RKO (cell line): ENCODE results near the gene UCN3.
"Not testable (repeated sequence)": the region's sequence is repeated elsewhere in the genome, so short reads cannot be mapped to it uniquely, and the experiment has no call there.

ENCODE experiments used
- DNase-seq: peaks from one replicate; pipeline ENCODE4 v3.0.0-alpha.2; 2016; ENCODE audit warnings: low spot score

The UCN3 gene

DNA sequence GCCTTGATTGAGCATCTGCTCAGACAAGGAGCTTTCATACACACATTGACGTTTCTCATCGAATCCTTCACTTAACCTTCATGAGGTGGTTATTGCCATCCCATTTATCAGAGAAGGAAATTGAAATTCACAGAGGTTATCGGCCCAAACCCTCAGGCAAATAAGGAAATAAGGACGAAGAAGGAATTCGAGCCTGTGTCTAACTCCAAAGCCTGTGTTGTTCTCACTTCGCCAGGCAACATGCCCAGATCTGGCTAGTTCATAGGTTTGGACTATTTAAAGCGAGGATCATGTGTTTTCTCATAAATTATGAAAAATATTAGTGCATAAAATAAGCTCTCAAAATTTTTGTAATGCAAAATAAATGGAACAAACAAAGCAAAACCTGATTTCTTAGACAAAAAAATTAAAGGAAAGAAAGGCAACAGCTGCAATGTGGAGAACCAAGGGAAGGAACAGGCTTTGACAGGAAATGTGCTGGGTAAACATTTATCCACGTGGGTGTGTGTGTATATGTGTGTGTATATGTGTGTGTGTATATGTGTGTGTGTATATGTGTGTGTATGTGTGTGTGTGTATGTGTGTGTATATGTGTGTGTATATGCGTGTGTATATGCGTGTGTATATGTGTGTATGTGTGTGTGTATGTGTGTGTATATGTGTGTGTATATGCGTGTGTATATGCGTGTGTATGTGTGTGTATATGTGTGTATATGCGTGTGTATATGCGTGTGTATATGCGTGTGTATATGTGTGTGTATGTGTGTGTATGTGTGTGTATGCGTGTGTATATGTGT, 4.8 kb downstream of the UCN3 start:
- no peak for DNase-seq

DNA sequence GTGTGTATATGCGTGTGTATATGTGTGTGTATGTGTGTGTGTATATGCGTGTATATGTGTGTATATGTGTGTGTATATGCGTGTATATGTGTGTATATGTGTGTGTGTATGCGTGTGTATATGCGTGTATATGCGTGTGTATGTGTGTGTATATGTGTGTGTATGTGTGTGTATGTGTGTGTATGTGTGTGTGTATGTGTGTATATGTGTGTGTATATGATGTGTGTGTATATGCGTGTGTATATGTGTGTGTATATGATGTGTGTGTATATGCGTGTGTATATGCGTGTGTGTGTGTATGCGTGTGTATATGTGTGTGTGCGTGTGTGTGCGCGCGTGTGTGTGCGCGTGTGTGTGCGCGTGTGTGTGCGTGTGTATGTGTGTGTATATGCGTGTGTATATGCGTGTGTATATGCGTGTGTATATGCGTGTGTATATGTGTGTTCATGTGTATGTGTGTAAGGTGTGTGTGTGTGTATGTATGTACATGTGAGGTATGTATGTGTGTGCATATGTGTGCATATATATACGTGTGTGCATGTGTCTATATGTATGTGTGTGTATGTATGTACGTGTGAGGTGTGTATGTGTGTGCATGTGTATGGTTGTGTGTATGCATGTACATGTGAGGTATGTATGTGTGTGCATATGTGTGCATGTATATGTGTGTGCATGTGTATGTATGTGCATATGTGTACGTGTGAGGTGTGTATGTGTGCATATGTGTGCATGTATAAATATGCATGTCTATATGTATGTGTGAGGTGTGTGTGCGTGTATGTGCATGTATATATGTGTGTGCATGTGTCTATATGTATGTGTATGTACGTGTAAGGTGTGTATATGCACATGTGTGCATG, 6.0 kb downstream of the UCN3 start:
- DNase-seq, result no peak

DNA sequence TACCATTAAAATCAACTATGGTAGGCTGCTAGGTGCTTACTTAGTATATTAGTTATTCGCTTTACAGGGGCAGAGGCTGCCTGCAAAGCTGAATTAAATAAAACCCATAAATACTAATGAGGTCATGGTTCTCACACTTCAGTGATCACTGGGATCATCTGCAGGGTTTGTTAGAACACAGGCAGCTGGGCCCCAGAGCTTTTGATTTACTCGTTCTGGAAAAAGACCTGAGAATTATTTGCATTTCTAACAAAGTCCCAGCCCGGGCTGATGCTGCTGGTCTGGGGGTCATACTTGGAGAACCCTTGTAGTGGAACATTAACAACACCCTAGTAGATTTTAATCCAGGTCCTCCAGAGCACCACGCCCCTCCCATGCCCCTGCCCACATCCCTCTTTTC, 8.5 kb downstream of the UCN3 start:
- DNase-seq, result no peak

DNA sequence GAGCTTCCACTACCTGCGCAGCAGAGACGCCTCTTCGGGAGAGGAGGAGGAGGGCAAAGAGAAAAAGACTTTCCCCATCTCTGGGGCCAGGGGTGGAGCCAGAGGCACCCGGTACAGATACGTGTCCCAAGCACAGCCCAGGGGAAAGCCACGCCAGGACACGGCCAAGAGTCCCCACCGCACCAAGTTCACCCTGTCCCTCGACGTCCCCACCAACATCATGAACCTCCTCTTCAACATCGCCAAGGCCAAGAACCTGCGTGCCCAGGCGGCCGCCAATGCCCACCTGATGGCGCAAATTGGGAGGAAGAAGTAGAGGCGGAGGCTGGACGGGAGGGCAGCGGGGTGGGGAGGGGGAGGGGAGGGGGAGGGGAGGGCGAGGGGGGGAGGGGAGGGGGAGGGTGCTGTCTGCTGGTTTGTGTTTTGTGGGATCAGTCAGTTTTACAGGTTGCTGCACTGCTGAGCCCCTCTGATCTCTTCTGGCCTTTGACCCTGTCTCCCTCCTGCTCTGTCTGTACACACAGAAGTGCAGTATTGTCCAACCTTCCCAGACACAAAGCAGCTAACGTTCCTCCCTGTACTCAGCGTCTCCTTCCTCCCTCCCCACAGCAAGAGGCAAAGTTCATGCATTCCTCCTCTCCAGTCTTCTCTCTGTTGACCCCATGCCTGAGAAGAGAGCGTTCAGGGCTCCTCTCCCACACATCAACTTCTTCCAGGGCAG, 9.3 kb downstream of the UCN3 start:
- DNase-seq, result no peak

- no peak for DNase-seq
These were observed 11.7 kb downstream of the UCN3 start for GRCh38 chr10:5376450-5376849.

DNA sequence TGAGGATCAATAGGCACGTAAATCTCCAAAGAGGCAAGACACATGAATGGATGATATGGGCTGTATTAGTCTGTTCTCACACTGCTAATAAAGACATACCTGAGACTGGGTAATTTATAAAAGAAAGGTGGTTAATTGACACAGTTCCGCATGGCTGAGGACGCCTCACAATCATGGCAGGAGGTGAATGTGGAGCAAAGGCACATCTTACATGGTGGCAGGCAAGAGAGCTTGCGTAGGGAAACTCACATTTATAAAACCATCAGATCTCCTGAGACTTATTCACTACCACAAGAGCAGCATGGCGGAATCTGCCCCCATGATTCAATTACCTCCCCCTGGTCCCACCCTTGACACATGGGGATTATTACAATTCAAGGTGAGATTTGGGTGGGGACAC, 14.4 kb downstream of the UCN3 start:
- not testable (repeated sequence) for DNase-seq

DNA sequence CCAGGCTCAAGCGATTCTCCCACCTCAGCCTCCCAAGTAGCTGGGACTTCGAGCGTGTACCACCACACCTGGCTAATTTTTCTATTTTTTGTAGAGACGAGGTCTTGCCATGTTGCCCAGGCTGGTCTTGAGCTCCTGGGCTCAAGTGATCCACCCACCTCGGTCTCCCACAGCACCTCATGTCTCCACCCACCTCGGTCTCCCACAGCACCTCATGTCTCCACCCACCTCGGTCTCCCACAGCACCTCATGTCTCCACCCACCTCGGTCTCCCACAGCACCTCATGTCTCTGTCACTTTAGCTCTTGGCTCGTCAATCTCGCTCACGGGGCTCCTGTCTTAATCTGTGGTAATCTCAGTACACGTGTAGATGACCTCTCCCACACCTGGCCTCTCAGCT, 15.6 kb downstream of the UCN3 start:
- DNase-seq, result not testable (repeated sequence)

- no peak for DNase-seq
These were observed 16.4 kb downstream of the UCN3 start for GRCh38 chr10:5381187-5381586.

DNA sequence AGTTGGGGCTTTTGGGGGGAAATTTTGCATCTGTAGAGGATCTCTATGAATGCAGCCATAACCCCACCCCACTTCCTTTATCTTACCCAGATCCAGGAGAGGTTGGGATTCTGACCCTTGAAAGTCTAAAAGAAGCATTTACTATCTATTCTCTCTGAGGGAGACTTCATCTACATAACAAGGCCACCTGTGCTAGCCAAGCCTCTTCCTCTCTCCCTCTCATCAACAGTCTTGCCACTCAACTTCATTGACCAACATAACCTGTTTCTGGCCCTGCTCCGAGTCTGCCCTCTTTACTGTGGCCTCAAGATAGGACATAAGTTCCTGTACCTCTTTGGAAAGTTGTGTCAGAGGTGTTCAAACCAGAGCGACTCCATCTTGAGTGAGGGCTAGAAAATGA, 20.5 kb downstream of the UCN3 start:
- no peak for DNase-seq

DNA sequence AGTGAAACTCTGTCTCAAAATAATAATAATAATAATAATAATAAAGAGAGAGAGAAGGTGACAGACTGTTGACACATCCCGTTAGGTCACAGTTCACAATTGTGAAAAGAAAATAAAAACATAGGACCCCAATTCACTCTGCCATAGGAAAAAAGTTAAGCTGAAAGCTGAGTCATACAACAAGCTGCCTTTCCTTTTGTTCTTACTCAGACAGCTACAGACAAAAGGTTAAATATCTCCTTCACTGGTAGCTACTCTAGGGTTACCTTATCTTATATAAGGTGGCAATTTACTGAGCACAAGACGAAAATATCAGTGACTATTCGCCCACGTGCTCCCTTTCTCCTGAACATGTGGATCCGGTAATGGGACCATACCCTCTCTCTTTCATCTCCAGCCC, 22.4 kb downstream of the UCN3 start:
- no peak for DNase-seq

DNA sequence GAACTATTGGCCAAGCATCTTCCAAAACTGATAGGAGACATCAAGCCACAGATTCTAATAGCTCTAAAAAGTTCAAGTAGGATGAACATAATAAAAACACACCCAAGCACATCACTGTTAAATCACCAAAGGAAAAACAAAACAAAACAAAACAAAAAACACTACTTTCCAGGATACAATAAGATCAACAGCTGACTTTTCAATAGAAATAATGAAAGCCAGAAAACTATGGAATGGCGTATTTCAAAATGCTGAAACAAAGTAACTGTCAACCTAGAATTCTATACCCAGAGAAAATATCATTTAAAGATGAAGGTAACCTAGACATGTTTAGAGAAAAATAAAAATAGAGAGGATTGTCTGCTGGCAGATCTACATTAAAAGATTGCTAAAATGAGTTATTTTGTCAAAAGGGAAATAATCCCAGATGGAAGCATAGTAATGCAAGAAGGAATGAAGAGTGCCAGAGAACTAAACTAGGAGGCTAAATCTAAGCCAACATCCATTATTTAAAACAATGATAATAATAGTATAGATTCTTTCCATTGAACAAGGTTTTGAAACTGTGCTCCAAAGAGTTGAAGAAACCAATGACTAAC, 25.9 kb downstream of the UCN3 start:
- no peak for DNase-seq

GRCh38 chr10:5391790-5392189, 27.0 kb downstream of the UCN3 start:
- no peak for DNase-seq

- no peak for DNase-seq
These were observed 28.8 kb downstream of the UCN3 start for GRCh38 chr10:5393529-5393928.

DNA sequence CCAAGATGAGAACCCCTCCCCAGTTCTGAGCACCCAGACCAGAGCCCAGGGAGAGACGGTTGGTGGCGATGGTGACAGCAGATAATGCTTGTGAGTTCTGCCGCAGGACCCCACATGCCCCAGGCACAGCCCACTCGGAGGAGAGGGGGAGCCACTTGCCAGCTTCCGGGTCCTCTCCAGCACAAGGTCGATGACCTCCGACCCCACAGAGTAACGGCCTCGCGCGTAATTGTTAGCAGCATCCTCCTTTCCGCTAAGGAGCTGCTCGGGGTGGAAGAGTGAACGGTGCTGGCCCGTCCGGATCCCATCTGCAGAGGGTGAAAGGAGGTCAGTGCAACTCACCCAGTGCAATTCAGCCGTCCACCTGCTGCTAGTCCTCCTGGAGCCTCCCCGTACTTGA, 30.4 kb downstream of the UCN3 start:
- DNase-seq, result no peak

DNA sequence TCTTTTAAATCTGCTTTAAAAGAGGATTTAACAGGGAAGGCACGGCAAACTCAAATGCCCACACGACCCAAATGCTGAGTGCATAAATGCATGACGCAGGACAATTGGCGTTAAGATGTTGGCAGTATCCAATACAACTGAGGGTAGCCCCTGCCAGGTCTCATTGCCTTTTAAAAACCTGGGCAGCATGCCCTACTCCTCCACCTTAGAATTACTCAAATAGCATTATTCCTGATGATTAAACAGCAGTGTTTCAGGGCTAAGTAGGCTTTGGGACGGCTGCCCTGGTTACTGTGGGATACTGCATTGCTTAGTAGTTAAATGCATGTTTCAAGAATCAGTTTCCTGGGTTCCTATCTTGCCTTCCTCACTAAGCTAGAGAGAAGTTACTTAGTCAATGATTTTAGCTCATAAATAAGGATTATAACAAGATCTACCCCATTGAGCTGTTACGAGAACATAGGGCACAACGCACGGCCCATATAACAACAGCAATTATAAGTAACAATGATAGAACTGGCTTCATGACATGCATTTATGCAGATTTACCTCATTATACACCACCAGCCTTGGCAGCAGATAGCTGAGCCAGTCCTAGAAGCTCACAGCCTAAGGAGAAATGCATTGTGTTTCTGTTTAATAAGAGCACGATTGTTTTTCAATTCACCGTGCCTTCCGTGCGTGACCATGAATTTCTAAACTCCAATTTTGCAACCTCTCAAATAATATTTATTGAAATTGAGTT, 32.0 kb downstream of the UCN3 start:
- DNase-seq, result no peak

- no peak for DNase-seq
These were observed 34.6 kb downstream of the UCN3 start for GRCh38 chr10:5399332-5399731.

DNA sequence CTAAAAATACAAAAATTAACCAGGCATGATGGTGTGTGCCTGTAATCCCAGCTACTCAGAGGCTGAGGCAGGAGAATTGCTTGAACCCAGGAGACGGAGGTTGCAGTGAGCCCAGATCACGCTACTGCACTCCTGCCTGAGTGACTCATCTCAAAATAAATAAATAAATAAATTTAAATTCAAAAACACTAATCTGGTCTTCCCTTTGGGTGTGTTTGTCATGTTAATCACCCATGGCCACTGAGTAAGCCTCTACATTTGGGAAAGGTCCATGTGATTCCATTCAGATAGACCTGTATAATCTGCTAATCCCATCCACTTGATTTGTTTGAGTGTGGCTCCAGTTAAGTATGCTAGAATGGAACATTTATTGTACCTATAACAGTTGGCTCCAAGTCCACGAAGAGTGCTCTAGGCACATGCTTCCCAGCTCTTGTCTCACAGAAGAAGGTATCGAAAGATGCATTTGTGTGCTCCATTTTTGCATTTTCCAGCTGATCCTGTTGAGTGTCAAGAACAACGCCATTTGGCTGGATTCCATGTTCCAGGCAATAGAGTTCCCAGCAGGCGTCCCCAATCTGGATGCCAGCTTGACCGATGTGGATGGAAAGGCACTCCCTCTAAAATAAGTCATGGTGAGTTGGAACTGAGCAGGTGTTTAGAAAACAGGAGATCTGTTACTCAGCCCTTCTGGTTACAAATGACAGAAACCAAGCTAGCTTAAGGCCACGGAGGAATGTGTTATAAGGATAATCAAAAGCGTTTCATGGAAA, 35.9 kb downstream of the UCN3 start:
- peak; percentile 65 for DNase-seq

GRCh38 chr10:5402798-5403197, 38.0 kb downstream of the UCN3 start:
- DNase-seq, result peak; percentile 46

- DNase-seq, result peak; percentile 84
These were observed 39.7 kb downstream of the UCN3 start, which contains the start of gene TUBAL3 for GRCh38 chr10:5404208-5405041. TUBAL3 (minus strand) TSS chr10:5404828; CDS start chr10:5404792, 36 bp downstream.

DNA sequence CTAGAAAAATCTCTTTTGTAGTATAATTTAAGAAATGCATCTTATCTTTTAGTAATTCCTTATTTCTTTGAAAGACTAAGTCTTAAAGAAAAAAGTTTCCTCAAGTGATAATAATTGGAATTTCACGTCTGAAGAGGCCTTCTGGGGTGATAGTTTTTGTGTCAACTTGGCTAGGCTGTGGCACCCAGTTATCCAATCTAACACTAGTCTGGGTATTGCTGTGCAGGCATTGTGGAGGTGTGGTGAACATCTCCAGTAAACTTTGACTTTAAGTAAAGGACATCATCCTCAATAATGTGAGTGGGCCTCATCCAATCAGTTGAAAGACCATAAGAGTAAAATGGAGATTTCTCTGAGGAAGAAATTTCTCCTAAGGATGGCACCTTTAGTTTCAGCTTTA, 42.2 kb downstream of the UCN3 start:
- DNase-seq, result no peak
